ENCODE data around the gene DMTF1. TPM values are rescaled to one million over a fixed set of nuclear protein-coding genes. Genes with fewer than 3 reads are reported as not detected.

The DMTF1 gene
- total RNA-seq, 1 donor from 2014 or later: 106 TPM

DNA sequence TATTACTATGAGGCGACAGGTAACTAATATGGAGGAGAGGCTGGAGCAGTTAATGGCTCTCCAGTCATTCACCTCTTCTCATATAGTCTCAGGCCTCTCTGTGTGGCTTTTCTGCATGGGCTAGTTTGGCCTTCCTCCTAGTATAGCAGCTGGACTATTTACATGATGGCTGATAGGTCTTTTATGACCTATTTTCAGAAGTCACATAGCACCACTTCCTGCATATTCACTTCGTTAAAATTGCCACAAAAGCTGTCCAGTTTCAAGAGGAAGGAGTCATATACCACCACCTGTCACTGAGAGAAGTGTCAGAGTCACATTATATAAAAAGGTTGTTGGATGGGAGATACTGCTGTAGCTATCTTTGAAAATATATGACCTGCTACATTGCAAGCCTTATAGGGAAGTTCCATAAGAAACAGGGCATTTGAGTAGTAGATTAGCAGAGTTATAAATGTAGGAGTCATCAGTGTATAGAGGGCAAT lies 8.0 kb upstream of the DMTF1 start:
- no peak overlapping the region for H3K4me3 Mint-ChIP-seq (ENCODE audit: unreplicated experiment)
- no peaks in the 10 kb centered on the region for H3K36me3 Mint-ChIP-seq (ENCODE audit: low read depth, unreplicated experiment)
- peaks cover 10% of the 10 kb centered on the region for H3K4me1 Mint-ChIP-seq (ENCODE audit: unreplicated experiment)
- TF ChIP-seq, protein P1, sequence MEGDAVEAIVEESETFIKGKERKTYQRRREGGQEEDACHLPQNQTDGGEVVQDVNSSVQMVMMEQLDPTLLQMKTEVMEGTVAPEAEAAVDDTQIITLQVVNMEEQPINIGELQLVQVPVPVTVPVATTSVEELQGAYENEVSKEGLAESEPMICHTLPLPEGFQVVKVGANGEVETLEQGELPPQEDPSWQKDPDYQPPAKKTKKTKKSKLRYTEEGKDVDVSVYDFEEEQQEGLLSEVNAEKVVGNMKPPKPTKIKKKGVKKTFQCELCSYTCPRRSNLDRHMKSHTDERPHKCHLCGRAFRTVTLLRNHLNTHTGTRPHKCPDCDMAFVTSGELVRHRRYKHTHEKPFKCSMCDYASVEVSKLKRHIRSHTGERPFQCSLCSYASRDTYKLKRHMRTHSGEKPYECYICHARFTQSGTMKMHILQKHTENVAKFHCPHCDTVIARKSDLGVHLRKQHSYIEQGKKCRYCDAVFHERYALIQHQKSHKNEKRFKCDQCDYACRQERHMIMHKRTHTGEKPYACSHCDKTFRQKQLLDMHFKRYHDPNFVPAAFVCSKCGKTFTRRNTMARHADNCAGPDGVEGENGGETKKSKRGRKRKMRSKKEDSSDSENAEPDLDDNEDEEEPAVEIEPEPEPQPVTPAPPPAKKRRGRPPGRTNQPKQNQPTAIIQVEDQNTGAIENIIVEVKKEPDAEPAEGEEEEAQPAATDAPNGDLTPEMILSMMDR (IDR thresholded peaks at IDR 0.05; ENCODE audit: unreplicated experiment): no peak
- DNase-seq (ENCODE audit: low spot score): no peak
- no peaks in the 10 kb centered on the region for H3K27me3 Mint-ChIP-seq (ENCODE audit: unreplicated experiment)
- no peak overlapping the region for H3K27ac Mint-ChIP-seq (ENCODE audit: unreplicated experiment)
- H3K9me3 Mint-ChIP-seq (ENCODE audit: unreplicated experiment): no peaks in the 10 kb centered on the region

DNA sequence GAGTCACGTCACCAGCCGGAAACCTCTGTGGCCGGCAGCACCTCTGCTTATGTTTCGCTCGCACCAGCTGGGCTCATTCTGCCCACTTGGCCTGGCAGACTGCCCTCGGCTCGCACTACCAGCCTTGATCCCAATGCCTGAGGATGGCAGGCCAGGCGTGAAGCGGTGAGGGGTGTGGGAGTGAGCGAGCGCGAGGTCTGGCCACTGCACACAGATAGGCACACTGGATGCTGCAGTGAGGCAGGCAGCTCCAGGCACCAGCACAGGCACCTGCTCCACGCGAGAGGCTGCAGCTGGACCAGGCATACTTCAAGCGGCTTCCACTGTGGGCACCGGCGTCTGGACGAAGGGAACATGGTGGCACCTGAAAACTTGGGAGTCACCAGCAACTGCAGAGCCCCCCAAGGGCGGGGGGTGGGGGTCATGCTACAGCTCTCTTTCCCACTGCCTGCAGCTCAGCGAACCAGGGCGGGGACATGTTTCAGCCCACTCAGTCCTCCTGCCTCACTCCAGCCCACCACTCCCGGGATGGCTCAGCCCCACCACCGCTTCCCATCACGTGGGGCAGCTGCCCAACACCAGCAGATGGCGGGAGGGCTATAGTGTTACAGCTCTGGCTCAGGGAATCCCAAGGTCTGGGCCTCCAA lies 5.4 kb upstream of the DMTF1 start:
- H3K27ac Mint-ChIP-seq (ENCODE audit: unreplicated experiment): no peak overlapping the region
- H3K9me3 Mint-ChIP-seq (ENCODE audit: unreplicated experiment): no peaks in the 10 kb centered on the region
- DNase-seq (ENCODE audit: low spot score): no peak
- H3K4me1 Mint-ChIP-seq (ENCODE audit: unreplicated experiment): peaks cover 6% of the 10 kb centered on the region
- TF ChIP-seq, protein P1 (IDR thresholded peaks at IDR 0.05; ENCODE audit: unreplicated experiment): no peak
- H3K36me3 Mint-ChIP-seq (ENCODE audit: low read depth, unreplicated experiment): no peaks in the 10 kb centered on the region
- no peak overlapping the region for H3K4me3 Mint-ChIP-seq (ENCODE audit: unreplicated experiment)
- peaks cover 5% of the 10 kb centered on the region for H3K27me3 Mint-ChIP-seq (ENCODE audit: unreplicated experiment)

DNA sequence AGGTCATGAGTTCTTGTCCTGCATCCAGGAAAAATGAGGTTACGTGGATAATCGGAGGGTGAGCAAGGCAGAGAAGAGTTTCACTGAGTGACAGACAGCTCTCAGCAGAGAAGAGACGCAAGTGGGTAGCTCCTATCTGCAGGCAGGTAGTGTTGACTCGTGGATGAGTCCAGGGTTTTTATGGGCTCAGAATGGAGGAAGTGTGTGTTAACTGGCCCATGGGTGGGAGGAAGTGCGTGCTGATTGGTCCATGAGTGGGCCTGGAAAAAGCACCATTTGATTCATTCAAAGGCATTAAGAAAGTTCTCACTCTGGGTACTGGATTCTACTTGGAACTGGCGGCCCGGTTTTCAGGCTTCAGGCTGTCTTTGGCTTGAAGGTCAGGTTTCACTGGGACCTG lies 4.8 kb upstream of the DMTF1 start:
- H3K36me3 Mint-ChIP-seq (ENCODE audit: low read depth, unreplicated experiment): no peaks in the 10 kb centered on the region
- no peak overlapping the region for H3K4me3 Mint-ChIP-seq (ENCODE audit: unreplicated experiment)
- TF ChIP-seq, protein P1 (IDR thresholded peaks at IDR 0.05; ENCODE audit: unreplicated experiment): no peak
- H3K9me3 Mint-ChIP-seq (ENCODE audit: unreplicated experiment): no peaks in the 10 kb centered on the region
- peaks cover 8% of the 10 kb centered on the region for H3K4me1 Mint-ChIP-seq (ENCODE audit: unreplicated experiment)
- H3K27me3 Mint-ChIP-seq (ENCODE audit: unreplicated experiment): peaks cover 7% of the 10 kb centered on the region
- DNase-seq (ENCODE audit: low spot score): no peak
- H3K27ac Mint-ChIP-seq (ENCODE audit: unreplicated experiment): no peak overlapping the region

DNA sequence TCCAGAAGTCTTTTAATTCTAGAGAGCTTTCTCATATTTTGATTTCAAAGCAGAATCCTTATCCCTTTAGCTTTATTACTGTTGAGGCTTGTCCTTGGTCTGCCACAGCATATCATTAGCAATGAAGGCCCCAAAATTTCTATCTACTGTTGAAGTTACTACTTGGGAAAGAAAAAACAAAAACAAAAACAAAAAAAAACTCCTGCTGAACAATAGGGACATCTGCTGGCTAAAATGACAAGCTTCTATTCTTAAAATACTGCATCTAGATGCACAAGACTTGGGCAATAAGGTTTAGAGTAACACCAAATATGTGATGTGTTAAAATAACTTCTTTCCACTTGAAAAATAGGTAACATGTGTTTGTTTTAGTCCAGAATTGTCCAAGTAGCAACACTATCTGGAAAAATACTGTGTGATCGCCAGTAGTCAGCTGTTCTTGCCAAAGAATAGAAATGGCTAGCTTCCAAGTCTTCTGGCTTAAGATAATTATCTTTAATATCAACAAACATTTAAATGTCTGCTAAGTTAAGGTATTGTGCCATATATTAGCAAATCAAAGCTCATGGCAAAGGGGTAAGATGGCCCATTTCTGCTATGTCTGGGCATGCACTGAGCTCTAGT lies 3.8 kb upstream of the DMTF1 start:
- H3K4me1 Mint-ChIP-seq (ENCODE audit: unreplicated experiment): peaks cover 13% of the 10 kb centered on the region
- H3K4me3 Mint-ChIP-seq (ENCODE audit: unreplicated experiment): no peak overlapping the region
- H3K36me3 Mint-ChIP-seq (ENCODE audit: low read depth, unreplicated experiment): peaks cover 5% of the 10 kb centered on the region
- no peaks in the 10 kb centered on the region for H3K9me3 Mint-ChIP-seq (ENCODE audit: unreplicated experiment)
- H3K27me3 Mint-ChIP-seq (ENCODE audit: unreplicated experiment): peaks cover 11% of the 10 kb centered on the region
- DNase-seq (ENCODE audit: low spot score): no peak
- no peak overlapping the region for H3K27ac Mint-ChIP-seq (ENCODE audit: unreplicated experiment)
- TF ChIP-seq, protein P1 (IDR thresholded peaks at IDR 0.05; ENCODE audit: unreplicated experiment): no peak

Measured in endothelial cell (in vitro differentiated cells).